ENCODE data around the gene MPZL1.

DNA sequence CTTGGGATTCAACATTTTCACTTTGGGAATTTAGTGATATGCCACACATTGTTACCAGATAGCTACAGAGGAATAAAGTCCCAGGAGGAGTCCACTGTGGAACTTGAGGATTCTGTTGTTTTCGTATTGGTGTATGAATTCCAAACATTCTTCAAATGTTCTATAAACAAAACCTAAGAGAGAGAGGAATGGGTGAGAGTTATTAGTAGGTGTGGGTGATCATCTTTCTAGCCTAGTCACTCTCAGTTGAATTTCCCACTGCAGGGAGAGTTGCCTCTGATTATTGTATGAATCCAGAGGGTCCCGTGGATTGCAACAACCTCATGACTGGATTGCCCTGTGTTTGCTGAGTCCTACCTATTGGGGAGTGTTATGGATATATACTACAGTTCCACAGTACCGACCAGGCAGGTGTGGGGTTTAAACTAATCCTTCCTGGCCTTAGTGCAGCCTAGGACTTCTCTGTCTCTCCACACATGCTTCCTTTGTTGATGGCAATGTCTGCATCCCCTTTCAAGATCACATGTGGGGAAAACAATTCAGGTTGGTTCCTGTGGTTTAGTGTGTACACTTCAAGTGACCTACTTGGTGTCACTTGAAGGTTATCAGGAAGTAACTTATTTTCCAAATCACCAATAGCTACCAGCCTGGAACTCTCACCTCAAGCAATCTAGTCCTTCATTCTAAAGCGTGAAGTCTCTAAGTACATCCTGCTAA is 100.3 kb downstream of the MPZL1 start:
- no peak for TF ChIP-seq POLR2A (IDR thresholded peaks at IDR 0.05)
- TF ChIP-seq CTCF (IDR thresholded peaks at IDR 0.05): no peak
- TF ChIP-seq EP300 (IDR thresholded peaks at IDR 0.05): no peak

All from ovary (tissue), 3 donors.